Measurements from ENCODE around the gene GNG5.

Gene GNG5

DNA sequence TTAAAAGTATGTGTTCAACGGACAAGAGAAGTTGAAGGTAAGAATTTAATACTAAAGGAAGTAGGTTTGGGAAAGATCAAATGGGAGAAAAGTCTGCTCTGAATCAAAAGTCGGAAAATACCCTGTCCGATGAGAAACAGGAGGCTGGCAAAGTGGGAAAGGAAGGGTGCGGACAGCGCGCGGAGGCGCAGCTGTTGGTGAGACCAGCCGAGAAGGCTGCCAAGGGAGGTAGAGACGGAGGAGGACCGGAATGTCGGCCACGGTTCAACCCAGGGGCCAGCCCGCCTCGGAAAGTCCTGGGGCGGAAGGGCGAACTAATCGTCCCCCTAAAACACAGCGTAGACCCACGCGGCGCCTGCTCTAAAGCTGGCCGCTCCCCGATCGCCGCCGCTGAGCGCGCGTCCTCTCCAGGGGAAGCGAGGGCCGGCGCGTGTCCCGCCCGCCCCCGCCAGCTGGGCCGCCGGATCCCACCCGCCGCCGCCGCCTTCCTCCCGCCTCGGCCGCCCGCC, 834 bp downstream of the GNG5 start:
- TF ChIP-seq, protein P1, sequence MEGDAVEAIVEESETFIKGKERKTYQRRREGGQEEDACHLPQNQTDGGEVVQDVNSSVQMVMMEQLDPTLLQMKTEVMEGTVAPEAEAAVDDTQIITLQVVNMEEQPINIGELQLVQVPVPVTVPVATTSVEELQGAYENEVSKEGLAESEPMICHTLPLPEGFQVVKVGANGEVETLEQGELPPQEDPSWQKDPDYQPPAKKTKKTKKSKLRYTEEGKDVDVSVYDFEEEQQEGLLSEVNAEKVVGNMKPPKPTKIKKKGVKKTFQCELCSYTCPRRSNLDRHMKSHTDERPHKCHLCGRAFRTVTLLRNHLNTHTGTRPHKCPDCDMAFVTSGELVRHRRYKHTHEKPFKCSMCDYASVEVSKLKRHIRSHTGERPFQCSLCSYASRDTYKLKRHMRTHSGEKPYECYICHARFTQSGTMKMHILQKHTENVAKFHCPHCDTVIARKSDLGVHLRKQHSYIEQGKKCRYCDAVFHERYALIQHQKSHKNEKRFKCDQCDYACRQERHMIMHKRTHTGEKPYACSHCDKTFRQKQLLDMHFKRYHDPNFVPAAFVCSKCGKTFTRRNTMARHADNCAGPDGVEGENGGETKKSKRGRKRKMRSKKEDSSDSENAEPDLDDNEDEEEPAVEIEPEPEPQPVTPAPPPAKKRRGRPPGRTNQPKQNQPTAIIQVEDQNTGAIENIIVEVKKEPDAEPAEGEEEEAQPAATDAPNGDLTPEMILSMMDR (IDR thresholded peaks at IDR 0.05; ENCODE audit: borderline replicate concordance, insufficient read depth, low read depth, low read length): no peak
- H3K4me3 ChIP-seq (ENCODE audit: low read depth, low read length): peak overlapping the region; percentile 95

DNA sequence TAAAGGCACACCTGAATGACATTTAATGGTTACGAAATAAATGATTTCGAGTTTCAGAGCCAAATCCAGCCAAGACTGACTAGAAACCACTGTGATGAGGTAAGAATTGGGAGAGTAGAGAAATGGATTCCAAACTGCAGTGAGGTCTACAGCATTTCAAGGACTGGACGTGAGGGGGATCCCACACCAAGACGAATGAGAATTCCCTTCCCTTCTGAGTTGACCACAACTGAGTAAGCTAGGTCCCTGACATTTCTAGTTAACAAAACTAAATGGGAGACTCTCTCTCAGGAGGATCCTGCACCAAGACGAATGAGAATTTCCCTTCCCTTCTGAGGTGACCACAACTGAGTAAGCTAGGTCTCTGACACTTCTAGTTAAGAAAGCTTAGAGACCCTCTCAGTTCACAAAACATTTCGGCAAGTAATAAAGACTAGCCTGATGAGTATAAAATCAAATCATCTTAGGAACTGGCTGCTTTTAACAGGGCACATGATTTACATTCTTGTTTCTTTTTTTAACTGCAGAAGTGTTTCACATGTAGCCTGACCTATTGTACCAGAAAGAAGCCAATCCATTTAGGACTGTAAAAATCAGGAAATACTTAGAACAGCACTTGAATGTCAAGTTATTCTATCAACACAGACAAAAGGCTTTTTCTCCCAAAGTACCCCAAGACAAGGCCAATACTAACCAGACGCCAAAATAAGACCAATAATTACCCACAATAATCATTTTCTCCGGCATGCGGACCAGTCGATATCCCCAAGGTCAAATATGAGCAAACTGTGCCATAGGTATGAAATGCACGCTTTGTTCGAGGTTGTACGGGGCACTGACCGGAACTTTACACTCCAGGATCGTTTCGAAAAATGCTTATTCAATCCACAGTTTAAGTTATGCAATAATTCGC, 1.5 kb downstream of the GNG5 start:
- peak overlapping the region; percentile 95 for H3K4me3 ChIP-seq (ENCODE audit: low read depth, low read length)
- TF ChIP-seq, protein P1 (IDR thresholded peaks at IDR 0.05; ENCODE audit: borderline replicate concordance, insufficient read depth, low read depth, low read length): no peak

DNA sequence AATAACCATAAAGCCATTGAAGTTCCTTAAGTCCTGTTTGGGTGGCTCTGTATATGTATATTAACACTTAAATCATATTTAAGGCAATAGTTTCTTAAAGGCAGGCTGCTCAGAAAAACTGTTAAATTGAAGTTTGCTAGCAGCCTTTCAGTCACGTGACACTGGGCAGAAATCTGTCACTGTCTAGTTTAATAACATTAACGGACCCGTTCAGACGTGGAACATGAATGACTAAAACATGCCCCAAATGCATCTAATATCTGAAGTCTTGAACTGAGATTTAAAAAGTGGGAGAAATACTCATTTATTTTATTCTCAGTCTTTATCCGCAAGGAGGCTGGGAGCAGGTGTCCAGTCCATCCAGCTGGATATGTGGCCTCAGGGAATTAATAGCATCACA, 3.5 kb downstream of the GNG5 start:
- TF ChIP-seq, protein P1 (IDR thresholded peaks at IDR 0.05; ENCODE audit: borderline replicate concordance, insufficient read depth, low read depth, low read length): no peak
- H3K4me3 ChIP-seq (ENCODE audit: low read depth, low read length): no peak overlapping the region

DNA sequence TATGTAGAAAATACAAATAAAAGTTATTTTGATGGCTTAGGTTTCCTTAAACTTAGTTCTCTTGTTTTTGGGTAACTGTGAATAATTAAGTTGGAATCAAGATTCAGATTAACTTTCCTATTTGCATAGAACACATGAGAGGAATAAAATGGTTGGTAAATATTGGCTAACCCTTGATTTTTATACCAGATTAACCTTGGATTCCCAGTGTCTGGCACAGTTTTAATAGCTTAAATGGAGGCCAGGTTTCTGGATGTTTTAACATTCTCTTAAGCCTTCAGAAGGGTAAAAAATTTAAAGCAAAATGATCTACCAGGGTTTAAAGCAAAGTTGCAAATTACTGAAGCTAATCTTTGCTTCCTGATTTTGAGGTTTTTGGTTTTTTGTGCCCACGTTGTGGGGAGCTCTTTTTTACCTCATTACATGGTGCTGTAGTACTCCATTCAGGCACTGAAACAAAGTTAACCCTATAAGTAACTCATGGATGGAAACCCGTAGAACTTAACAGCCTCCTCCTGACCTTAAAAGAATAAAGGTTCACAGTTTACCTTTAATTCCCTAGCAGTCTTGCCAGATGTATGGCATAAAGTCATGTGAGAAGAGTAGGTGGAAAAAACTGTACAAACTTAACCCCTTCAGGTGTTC, 8.6 kb downstream of the GNG5 start:
- no peak overlapping the region for H3K4me3 ChIP-seq (ENCODE audit: low read depth, low read length)
- TF ChIP-seq, protein P1 (IDR thresholded peaks at IDR 0.05; ENCODE audit: borderline replicate concordance, insufficient read depth, low read depth, low read length): no peak

DNA sequence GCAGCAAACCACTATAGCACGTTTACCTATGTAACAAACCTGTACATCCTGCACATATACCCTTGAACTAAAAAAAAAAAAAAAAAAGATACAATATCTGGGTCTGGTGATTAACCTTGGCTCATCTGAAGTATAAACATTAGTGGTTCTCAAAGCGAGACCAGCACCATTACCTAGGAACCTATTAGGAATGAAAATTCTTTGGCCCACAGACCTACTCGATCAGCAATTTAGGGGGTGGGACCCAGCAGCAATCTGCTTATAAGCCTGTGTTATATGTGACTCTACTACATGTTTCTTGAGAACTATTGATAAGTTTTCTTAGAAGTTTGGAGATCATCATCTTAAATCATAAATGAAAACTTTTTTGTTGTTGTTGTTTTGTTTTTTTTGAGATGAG, 9.9 kb downstream of the GNG5 start:
- TF ChIP-seq, protein P1 (IDR thresholded peaks at IDR 0.05; ENCODE audit: borderline replicate concordance, insufficient read depth, low read depth, low read length): no peak
- H3K4me3 ChIP-seq (ENCODE audit: low read depth, low read length): no peak overlapping the region

DNA sequence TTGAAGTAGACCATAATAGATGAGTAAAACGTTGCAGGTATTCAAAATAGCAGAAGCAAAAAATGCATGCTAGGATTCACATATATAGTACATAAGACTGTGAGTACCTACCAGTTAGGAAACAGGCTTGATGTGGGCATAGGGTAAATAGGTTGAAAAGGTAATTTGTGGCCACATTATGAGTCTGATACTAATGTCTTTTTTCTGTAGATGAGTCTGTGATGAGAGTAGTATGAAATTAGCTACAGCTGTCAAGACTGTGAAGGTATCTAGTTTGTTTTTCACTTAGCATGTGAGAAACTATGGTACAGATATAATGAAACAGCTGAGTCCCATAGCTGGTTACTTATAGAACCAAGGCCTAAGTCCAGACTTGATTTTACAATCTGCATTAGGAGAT, 12.6 kb downstream of the GNG5 start:
- no peak overlapping the region for H3K4me3 ChIP-seq (ENCODE audit: low read depth, low read length)
- TF ChIP-seq, protein P1 (IDR thresholded peaks at IDR 0.05; ENCODE audit: borderline replicate concordance, insufficient read depth, low read depth, low read length): no peak
